Lower leg skin (tissue), 4 donors: Measurements from ENCODE around the gene NRIP2. TPM values are rescaled to one million over a fixed set of nuclear protein-coding genes. Genes with fewer than 3 reads are reported as not detected.

Experiments
- DNase-seq, 2 donors: peaks; one replicate each; pipeline ENCODE4 v3.0.0-alpha.2; 2019; ENCODE audit warnings: low spot score in 2 of 2
- H3K4me3 ChIP-seq: fragments of 200-600 bp; sonication (generic); 2 replicates; pipeline ENCODE4 v1.5.1; 2017; ENCODE audit warnings: mild to moderate bottlenecking, low read depth; ENCODE audit not compliant: poor library complexity, severe bottlenecking
- CTCF ChIP-seq, 3 donors: fragments of 450-650 bp; IDR thresholded peaks; one replicate each; pipeline ENCODE4 v1.5.1; 2016; ENCODE audit warnings: antibody characterized with exemption in 3 of 3, mild to moderate bottlenecking in 3 of 3, moderate library complexity in 2 of 3
- POLR2A ChIP-seq, 2 donors: fragments of 450-650 bp; IDR thresholded peaks; one replicate each; pipeline ENCODE4 v1.6.1; 2016 to 2017; ENCODE audit warnings: antibody characterized with exemption in 2 of 2, mild to moderate bottlenecking in 1 of 2, moderate library complexity in 1 of 2
- WGBS, 2 donors: methylation state at CpG; one replicate each; pipeline ENCODE4 v1.1.5; 2018; 5-methylcytosine and 5-hydroxymethylcytosine counted together
- intact Hi-C: fragments of 100-400 bp; cut with DNase I; formaldehyde crosslinking; loops from one replicate; pipeline ENCODE4 v1.15.0; 2023; ENCODE audit warnings: low total_unique reads
- total RNA-seq, 4 donors: library from RNA; depleted of rRNA; stranded (reverse); fragments of >200 nt; gene quantifications; one replicate each; pipeline ENCODE4 v1.1.0, GENCODE V29; 2016

NRIP2 gene
- total RNA-seq, 4 donors from 2014 or later, result 0.17 to 1.9 (median 0.79) TPM

- 82 to 87% methylated on average over 12 of the region's 12 CpGs for WGBS, 2 donors
- H3K4me3 ChIP-seq, result no peak overlapping the region
- no peak for TF ChIP-seq CTCF (IDR thresholded peaks at IDR 0.05)
- TF ChIP-seq POLR2A (IDR thresholded peaks at IDR 0.05), result no peak
- DNase-seq, result no peak
- intact Hi-C loops, result loop anchor here (10.0 kb wide), 1 partner anchor 86 kb away; no protein-coding TSS in a partner anchor
Measured at GRCh38 chr12:2858944-2859421, 24.1 kb upstream of the NRIP2 start.

- 58 to 94% methylated on average over 2 of the region's 2 CpGs for WGBS, 2 donors
- no peak for DNase-seq
- intact Hi-C loops, result loop anchor here (10.0 kb wide), 1 partner anchor 86 kb away; no protein-coding TSS in a partner anchor
- TF ChIP-seq POLR2A (IDR thresholded peaks at IDR 0.05) (no peak), CTCF (IDR thresholded peaks at IDR 0.05) (no peak)
- no peak overlapping the region for H3K4me3 ChIP-seq
Measured at GRCh38 chr12:2858334-2858733, 23.5 kb upstream of the NRIP2 start.

GRCh38 chr12:2857576-2857975 lies 22.7 kb upstream of the NRIP2 start:
- intact Hi-C loops, result loop anchor here (10.0 kb wide), 1 partner anchor 87 kb away; no protein-coding TSS in a partner anchor
- WGBS, 2 donors, result 91 to 97% methylated on average over 7 of the region's 7 CpGs
- H3K4me3 ChIP-seq, result no peak overlapping the region
- no peak for DNase-seq
- TF ChIP-seq CTCF (IDR thresholded peaks at IDR 0.05) (no peak), POLR2A (IDR thresholded peaks at IDR 0.05) (no peak)

GRCh38 chr12:2857021-2857431 lies 22.2 kb upstream of the NRIP2 start, which contains the start of gene TEX52:
TSS of gene TEX52 (minus strand) at chr12:2857039. CDS start at chr12:2857026, 13 bp downstream.
- no peak for DNase-seq
- intact Hi-C loops, result loop anchor here (10.0 kb wide), 1 partner anchor 88 kb away; no protein-coding TSS in a partner anchor
- TF ChIP-seq POLR2A (IDR thresholded peaks at IDR 0.05), result no peak
- no peak for TF ChIP-seq CTCF (IDR thresholded peaks at IDR 0.05)
- H3K4me3 ChIP-seq, result no peak within 1 kb of the TSS
- 84 to 95% methylated on average over 2 to 3 of the region's 3 CpGs for WGBS, 2 donors

GRCh38 chr12:2856051-2856450 lies 21.2 kb upstream of the NRIP2 start:
- no peak for DNase-seq
- no peak overlapping the region for H3K4me3 ChIP-seq
- no peak for TF ChIP-seq CTCF (IDR thresholded peaks at IDR 0.05)
- no peak for TF ChIP-seq POLR2A (IDR thresholded peaks at IDR 0.05)
- 82 to 91% methylated on average over 3 of the region's 3 CpGs for WGBS, 2 donors
- intact Hi-C loops, result loop anchor here (10.0 kb wide), 1 partner anchor 89 kb away; no protein-coding TSS in a partner anchor

- no peak for DNase-seq
- TF ChIP-seq POLR2A (IDR thresholded peaks at IDR 0.05) (no peak), CTCF (IDR thresholded peaks at IDR 0.05) (no peak)
- 57 to 84% methylated on average over 7 of the region's 7 CpGs for WGBS, 2 donors
- no peak overlapping the region for H3K4me3 ChIP-seq
- intact Hi-C loops, result loop anchor here (10.0 kb wide), 1 partner anchor 89 kb away; no protein-coding TSS in a partner anchor
Measured at GRCh38 chr12:2855546-2855945, 20.7 kb upstream of the NRIP2 start.
